ENCODE results near the gene ZCCHC7.
"Not testable (repeated sequence)": the region's sequence is repeated elsewhere in the genome, so short reads cannot be mapped to it uniquely, and the experiment has no call there.

The ZCCHC7 gene

GRCh38 chr9:37198831-37199230 lies 78.5 kb downstream of the ZCCHC7 start:
- Histone ChIP-seq H4K20me1 (ENCODE audit: insufficient read depth) (no peaks in the 10 kb centered on the region), H3K27ac (no peak overlapping the region), H3K79me2 (ENCODE audit: insufficient read depth, low read depth) (no peaks in the 10 kb centered on the region), H3K36me3 (ENCODE audit: insufficient read depth) (no peaks in the 10 kb centered on the region), H3K9ac (no peak overlapping the region), H2AFZ (ENCODE audit: low read depth) (no peak overlapping the region), H3K27me3 (ENCODE audit: insufficient read depth, low read depth) (no peaks in the 10 kb centered on the region), H3K4me3 (IDR thresholded peaks at IDR 0.05; ENCODE audit: insufficient read depth, low read depth, low read length) (no peak overlapping the region), H3K4me1 (ENCODE audit: low read depth, poor library complexity, severe bottlenecking) (peaks cover 23% of the 10 kb centered on the region), H3K4me2 (no peak overlapping the region)
- TF ChIP-seq CTCF (conservative IDR thresholded peaks at IDR 0.05; ENCODE audit: low read depth, low read length): no peak

GRCh38 chr9:37200433-37201005 lies 80.1 kb downstream of the ZCCHC7 start:
- Histone ChIP-seq H3K36me3 (ENCODE audit: insufficient read depth) (no peaks in the 10 kb centered on the region), H3K27ac (no peak overlapping the region), H3K9ac (no peak overlapping the region), H2AFZ (ENCODE audit: low read depth) (no peak overlapping the region), H3K4me1 (ENCODE audit: low read depth, poor library complexity, severe bottlenecking) (peaks cover 23% of the 10 kb centered on the region), H3K4me2 (no peak overlapping the region), H3K27me3 (ENCODE audit: insufficient read depth, low read depth) (no peaks in the 10 kb centered on the region), H4K20me1 (ENCODE audit: insufficient read depth) (no peaks in the 10 kb centered on the region), H3K4me3 (IDR thresholded peaks at IDR 0.05; ENCODE audit: insufficient read depth, low read depth, low read length) (no peak overlapping the region), H3K79me2 (ENCODE audit: insufficient read depth, low read depth) (no peaks in the 10 kb centered on the region)
- no peak for TF ChIP-seq CTCF (conservative IDR thresholded peaks at IDR 0.05; ENCODE audit: low read depth, low read length)

GRCh38 chr9:37201581-37201980 lies 81.2 kb downstream of the ZCCHC7 start:
- Histone ChIP-seq H3K4me1 (ENCODE audit: low read depth, poor library complexity, severe bottlenecking) (peaks cover 21% of the 10 kb centered on the region), H3K36me3 (ENCODE audit: insufficient read depth) (no peaks in the 10 kb centered on the region), H3K9ac (no peak overlapping the region), H3K4me2 (no peak overlapping the region), H3K27me3 (ENCODE audit: insufficient read depth, low read depth) (no peaks in the 10 kb centered on the region), H3K27ac (no peak overlapping the region), H2AFZ (ENCODE audit: low read depth) (no peak overlapping the region), H3K4me3 (IDR thresholded peaks at IDR 0.05; ENCODE audit: insufficient read depth, low read depth, low read length) (no peak overlapping the region), H3K79me2 (ENCODE audit: insufficient read depth, low read depth) (no peaks in the 10 kb centered on the region), H4K20me1 (ENCODE audit: insufficient read depth) (no peaks in the 10 kb centered on the region)
- no peak for TF ChIP-seq CTCF (conservative IDR thresholded peaks at IDR 0.05; ENCODE audit: low read depth, low read length)

- Histone ChIP-seq H3K4me2 (no peak overlapping the region), H2AFZ (ENCODE audit: low read depth) (no peak overlapping the region), H3K36me3 (ENCODE audit: insufficient read depth) (no peaks in the 10 kb centered on the region), H3K27me3 (ENCODE audit: insufficient read depth, low read depth) (no peaks in the 10 kb centered on the region), H4K20me1 (ENCODE audit: insufficient read depth) (no peaks in the 10 kb centered on the region), H3K79me2 (ENCODE audit: insufficient read depth, low read depth) (no peaks in the 10 kb centered on the region), H3K4me3 (IDR thresholded peaks at IDR 0.05; ENCODE audit: insufficient read depth, low read depth, low read length) (no peak overlapping the region), H3K4me1 (ENCODE audit: low read depth, poor library complexity, severe bottlenecking) (peaks cover 16% of the 10 kb centered on the region), H3K27ac (no peak overlapping the region), H3K9ac (no peak overlapping the region)
- TF ChIP-seq CTCF (conservative IDR thresholded peaks at IDR 0.05; ENCODE audit: low read depth, low read length): no peak
Observed at GRCh38 chr9:37202091-37202490, 81.7 kb downstream of the ZCCHC7 start.

GRCh38 chr9:37203456-37203855 lies 83.1 kb downstream of the ZCCHC7 start:
- H3K27ac ChIP-seq; H3K4me2 ChIP-seq; H3K27me3 ChIP-seq (ENCODE audit: insufficient read depth, low read depth); H3K9ac ChIP-seq; H3K4me3 ChIP-seq (IDR thresholded peaks at IDR 0.05; ENCODE audit: insufficient read depth, low read depth, low read length); H3K79me2 ChIP-seq (ENCODE audit: insufficient read depth, low read depth); H3K36me3 ChIP-seq (ENCODE audit: insufficient read depth); H4K20me1 ChIP-seq (ENCODE audit: insufficient read depth); H2AFZ ChIP-seq (ENCODE audit: low read depth): not testable (repeated sequence)
- peaks cover 12% of the 10 kb centered on the region for H3K4me1 ChIP-seq (ENCODE audit: low read depth, poor library complexity, severe bottlenecking)
